Measurements from ENCODE around the gene MYO7A. TPM values are rescaled to one million over a fixed set of nuclear protein-coding genes. Genes with fewer than 3 reads are reported as not detected.

Gene MYO7A
- total RNA-seq, 1 experiment from 2014 or later, result 0.26 TPM

GRCh38 chr11:77147036-77147315, 18.9 kb downstream of the MYO7A start:
- BruUV-seq (replicated peaks), result no TSS peak
- H3K27ac Mint-ChIP-seq (ENCODE audit: low read depth, unreplicated experiment), result no peak overlapping the region
- no peaks in the 10 kb centered on the region for H3K4me1 Mint-ChIP-seq (ENCODE audit: insufficient read depth, unreplicated experiment)
- H3K9me3 Mint-ChIP-seq (ENCODE audit: unreplicated experiment), result no peaks in the 10 kb centered on the region
- TF ChIP-seq CTCF (IDR thresholded peaks at IDR 0.05; ENCODE audit: unreplicated experiment), result no peak
- no peaks in the 10 kb centered on the region for H3K36me3 Mint-ChIP-seq (ENCODE audit: insufficient read depth, unreplicated experiment)
- intact Hi-C loops (cut with micrococcal nuclease), result no loop called here
- CTCF ChIA-PET, result interaction anchor here (1.0 kb wide), 1 partner anchor 402 kb away, joined by 4 read pairs; no protein-coding TSS in a partner anchor
- POLR2A ChIA-PET, result interaction anchor here (0.7 kb wide), 3 partner anchors 23 to 760 kb away, joined by 3 read pairs; no protein-coding TSS in a partner anchor
- H3K27me3 Mint-ChIP-seq (ENCODE audit: insufficient read depth, unreplicated experiment), result peaks cover 18% of the 10 kb centered on the region
- DNase-seq (ENCODE audit: unreplicated experiment), result no peak
- no peak overlapping the region for H3K4me3 Mint-ChIP-seq (ENCODE audit: unreplicated experiment)

GRCh38 chr11:77147668-77148321, 19.7 kb downstream of the MYO7A start:
- TF ChIP-seq CTCF (IDR thresholded peaks at IDR 0.05; ENCODE audit: unreplicated experiment), result no peak
- no TSS peak for BruUV-seq (replicated peaks)
- ChIA-PET CTCF (interaction anchor here (2.6 kb wide), 1 partner anchor 20 kb away, joined by 8 read pairs; the partner anchor contains the start of gene MYO7A), POLR2A (interaction anchor here (0.7 kb wide), 1 partner anchor 127 kb away, joined by 3 read pairs; no protein-coding TSS in a partner anchor)
- Mint-ChIP-seq H3K27ac (ENCODE audit: low read depth, unreplicated experiment) (no peak overlapping the region), H3K4me3 (ENCODE audit: unreplicated experiment) (no peak overlapping the region), H3K4me1 (ENCODE audit: insufficient read depth, unreplicated experiment) (no peaks in the 10 kb centered on the region), H3K9me3 (ENCODE audit: unreplicated experiment) (no peaks in the 10 kb centered on the region), H3K27me3 (ENCODE audit: insufficient read depth, unreplicated experiment) (peaks cover 23% of the 10 kb centered on the region), H3K36me3 (ENCODE audit: insufficient read depth, unreplicated experiment) (no peaks in the 10 kb centered on the region)
- no peak for DNase-seq (ENCODE audit: unreplicated experiment)
- intact Hi-C loops (cut with micrococcal nuclease), result no loop called here

GRCh38 chr11:77148963-77149715, 21.1 kb downstream of the MYO7A start:
- H3K27ac Mint-ChIP-seq (ENCODE audit: low read depth, unreplicated experiment), result no peak overlapping the region
- peaks cover 36% of the 10 kb centered on the region for H3K27me3 Mint-ChIP-seq (ENCODE audit: insufficient read depth, unreplicated experiment)
- DNase-seq (ENCODE audit: unreplicated experiment), result no peak
- H3K4me1 Mint-ChIP-seq (ENCODE audit: insufficient read depth, unreplicated experiment), result no peaks in the 10 kb centered on the region
- no peak overlapping the region for H3K4me3 Mint-ChIP-seq (ENCODE audit: unreplicated experiment)
- no peaks in the 10 kb centered on the region for H3K9me3 Mint-ChIP-seq (ENCODE audit: unreplicated experiment)
- CTCF ChIA-PET, result interaction anchor here (0.6 to 2.6 kb wide), 2 partner anchors 22 to 757 kb away, joined by 3 to 8 read pairs; partner anchors contain the start of gene MYO7A
- intact Hi-C loops (cut with micrococcal nuclease), result no loop called here
- POLR2A ChIA-PET, result no interaction called here
- no TSS peak for BruUV-seq (replicated peaks)
- H3K36me3 Mint-ChIP-seq (ENCODE audit: insufficient read depth, unreplicated experiment), result no peaks in the 10 kb centered on the region
- no peak for TF ChIP-seq CTCF (IDR thresholded peaks at IDR 0.05; ENCODE audit: unreplicated experiment)

DNA sequence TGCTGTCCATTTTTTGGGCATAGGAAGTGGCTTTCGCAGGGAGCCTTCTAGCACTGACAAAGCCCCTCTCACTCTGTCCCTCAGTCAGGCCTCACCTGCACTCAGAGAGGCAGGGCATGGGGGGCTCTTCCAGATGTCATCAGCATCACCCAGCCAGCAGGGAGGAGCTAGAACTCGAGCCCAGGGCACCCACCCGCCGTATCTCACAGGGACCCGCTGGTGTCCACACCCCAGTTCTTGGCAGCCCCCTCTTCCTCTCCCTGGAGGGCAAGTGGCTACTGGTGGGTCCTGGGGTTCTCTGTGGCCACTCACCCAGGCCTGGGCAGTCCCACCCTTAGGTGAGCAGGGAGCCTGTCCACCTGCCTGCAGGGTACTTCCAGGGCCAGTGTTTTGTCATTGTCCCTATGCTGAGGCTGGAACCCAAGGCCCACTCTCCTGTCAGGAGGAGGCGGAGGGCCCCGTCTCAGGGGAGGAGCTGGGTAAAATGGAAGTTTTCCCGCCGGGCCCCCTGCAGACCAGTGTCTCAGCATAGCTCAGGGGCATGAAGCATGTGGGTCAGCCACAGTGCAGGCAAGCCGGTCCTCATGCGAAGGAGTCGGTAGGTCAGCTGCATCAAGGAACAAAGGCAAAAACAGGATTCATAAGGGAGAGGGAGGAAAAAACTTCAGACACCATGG, 21.8 kb downstream of the MYO7A start:
- POLR2A ChIA-PET, result no interaction called here
- Mint-ChIP-seq H3K36me3 (ENCODE audit: insufficient read depth, unreplicated experiment) (no peaks in the 10 kb centered on the region), H3K27ac (ENCODE audit: low read depth, unreplicated experiment) (no peak overlapping the region), H3K4me1 (ENCODE audit: insufficient read depth, unreplicated experiment) (no peaks in the 10 kb centered on the region), H3K9me3 (ENCODE audit: unreplicated experiment) (no peaks in the 10 kb centered on the region), H3K4me3 (ENCODE audit: unreplicated experiment) (no peak overlapping the region), H3K27me3 (ENCODE audit: insufficient read depth, unreplicated experiment) (peaks cover 37% of the 10 kb centered on the region)
- no peak for DNase-seq (ENCODE audit: unreplicated experiment)
- TF ChIP-seq CTCF (IDR thresholded peaks at IDR 0.05; ENCODE audit: unreplicated experiment), result no peak
- CTCF ChIA-PET, result interaction anchor here (0.6 to 2.6 kb wide), 3 partner anchors 22 to 756 kb away, joined by 3 to 8 read pairs (median 3); partner anchors contain the start of gene MYO7A
- intact Hi-C loops (cut with micrococcal nuclease), result no loop called here
- no TSS peak for BruUV-seq (replicated peaks)

All from MCF 10A (cell line).